ENCODE data around the gene PCNX1.

DNA sequence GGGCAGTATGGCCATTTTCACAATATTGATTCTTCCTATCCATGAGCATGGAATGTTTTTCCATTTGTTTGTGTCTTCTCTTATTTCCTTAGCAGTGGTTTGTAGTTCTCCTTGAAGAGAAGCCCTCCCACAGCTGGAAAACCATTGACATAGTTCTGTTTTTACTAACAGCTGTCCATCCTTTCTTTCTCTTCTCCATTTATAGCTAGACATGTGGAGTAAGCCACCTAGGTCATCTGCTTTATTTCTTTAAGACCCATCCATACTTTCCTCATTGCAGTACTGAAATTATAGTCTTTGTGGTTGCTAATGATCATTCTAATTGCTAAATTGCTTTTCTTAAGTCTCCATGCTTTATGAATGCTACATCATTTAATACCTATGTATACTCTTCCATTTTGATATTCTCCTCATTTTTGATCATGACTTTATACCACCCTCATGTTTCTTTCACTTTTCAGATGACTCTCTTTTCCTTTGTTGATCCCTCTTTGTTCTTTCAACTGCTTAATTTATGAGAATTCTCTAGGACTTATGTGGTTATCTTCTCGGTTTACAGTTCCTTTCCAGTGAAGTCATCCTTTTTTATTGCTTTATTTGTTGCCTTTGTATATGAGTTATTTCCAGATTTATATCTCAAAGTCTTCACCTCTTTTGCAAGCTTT, 114.2 kb downstream of the PCNX1 start:
- TF ChIP-seq, protein P1, sequence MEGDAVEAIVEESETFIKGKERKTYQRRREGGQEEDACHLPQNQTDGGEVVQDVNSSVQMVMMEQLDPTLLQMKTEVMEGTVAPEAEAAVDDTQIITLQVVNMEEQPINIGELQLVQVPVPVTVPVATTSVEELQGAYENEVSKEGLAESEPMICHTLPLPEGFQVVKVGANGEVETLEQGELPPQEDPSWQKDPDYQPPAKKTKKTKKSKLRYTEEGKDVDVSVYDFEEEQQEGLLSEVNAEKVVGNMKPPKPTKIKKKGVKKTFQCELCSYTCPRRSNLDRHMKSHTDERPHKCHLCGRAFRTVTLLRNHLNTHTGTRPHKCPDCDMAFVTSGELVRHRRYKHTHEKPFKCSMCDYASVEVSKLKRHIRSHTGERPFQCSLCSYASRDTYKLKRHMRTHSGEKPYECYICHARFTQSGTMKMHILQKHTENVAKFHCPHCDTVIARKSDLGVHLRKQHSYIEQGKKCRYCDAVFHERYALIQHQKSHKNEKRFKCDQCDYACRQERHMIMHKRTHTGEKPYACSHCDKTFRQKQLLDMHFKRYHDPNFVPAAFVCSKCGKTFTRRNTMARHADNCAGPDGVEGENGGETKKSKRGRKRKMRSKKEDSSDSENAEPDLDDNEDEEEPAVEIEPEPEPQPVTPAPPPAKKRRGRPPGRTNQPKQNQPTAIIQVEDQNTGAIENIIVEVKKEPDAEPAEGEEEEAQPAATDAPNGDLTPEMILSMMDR (IDR thresholded peaks at IDR 0.05) = no peak
- TF ChIP-seq POLR2AphosphoS5 (IDR thresholded peaks at IDR 0.05) = no peak
